UCSD-AML1 (cell line): ENCODE measurements around the gene GPS1.

Source experiments
- DNase-seq: peaks from one replicate; lab custom pipeline; 2025; ENCODE audit not compliant: unreplicated experiment; lab: John Stamatoyannopoulos, UW

Gene GPS1

DNA sequence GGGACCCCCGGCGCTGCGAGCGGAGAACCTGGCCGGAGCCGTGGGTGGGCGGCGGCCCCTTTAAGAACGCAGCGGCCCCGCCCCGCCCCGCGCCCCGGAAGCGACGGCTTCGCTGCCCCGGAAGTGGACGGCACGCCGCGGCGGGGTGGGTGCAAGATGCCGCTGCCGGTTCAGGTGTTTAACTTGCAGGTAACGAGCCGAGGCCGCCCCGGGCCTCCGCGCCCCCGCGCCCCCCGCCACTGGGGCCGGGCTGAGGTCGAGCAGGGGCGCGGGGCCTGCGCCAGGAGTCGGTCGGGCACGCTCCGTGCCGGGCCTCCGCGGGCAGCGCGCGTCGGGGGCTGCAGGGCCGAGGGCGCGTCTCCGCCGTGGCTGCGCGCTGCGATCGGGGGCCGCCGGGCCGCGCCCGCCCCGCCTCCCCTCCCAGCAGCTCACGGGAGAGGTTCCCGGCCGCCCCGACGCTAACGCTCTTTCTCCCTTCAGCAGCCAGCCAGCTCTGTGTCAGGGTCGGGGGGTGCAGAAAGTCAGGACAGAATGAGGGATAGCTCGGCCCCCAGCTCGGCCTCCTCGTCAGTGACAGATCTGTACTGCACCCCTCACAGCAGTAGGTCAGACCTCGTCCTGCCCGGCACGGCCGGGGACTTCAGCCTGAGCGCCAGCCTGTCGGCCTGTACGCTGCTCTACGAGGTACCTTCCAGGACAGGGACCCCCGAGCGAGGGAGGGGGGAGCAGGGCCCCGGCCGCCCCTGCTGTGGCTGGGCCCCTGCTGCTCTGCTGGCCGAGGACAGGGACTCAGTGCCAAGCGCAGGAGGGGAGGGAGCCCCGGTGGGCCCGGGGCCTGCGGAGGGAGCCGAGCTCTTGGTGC lies at the start of gene GPS1, which contains the start of gene RFNG:
GPS1 (plus strand) TSS at position 123 of the 862 bp plus-strand sequence; CDS start at position 157, 34 bp downstream.
RFNG (minus strand) TSS at position 36 of the 862 bp plus-strand sequence. CDS start 45 bp downstream, outside the sequence.
- DNase-seq: peak; percentile 78

DNA sequence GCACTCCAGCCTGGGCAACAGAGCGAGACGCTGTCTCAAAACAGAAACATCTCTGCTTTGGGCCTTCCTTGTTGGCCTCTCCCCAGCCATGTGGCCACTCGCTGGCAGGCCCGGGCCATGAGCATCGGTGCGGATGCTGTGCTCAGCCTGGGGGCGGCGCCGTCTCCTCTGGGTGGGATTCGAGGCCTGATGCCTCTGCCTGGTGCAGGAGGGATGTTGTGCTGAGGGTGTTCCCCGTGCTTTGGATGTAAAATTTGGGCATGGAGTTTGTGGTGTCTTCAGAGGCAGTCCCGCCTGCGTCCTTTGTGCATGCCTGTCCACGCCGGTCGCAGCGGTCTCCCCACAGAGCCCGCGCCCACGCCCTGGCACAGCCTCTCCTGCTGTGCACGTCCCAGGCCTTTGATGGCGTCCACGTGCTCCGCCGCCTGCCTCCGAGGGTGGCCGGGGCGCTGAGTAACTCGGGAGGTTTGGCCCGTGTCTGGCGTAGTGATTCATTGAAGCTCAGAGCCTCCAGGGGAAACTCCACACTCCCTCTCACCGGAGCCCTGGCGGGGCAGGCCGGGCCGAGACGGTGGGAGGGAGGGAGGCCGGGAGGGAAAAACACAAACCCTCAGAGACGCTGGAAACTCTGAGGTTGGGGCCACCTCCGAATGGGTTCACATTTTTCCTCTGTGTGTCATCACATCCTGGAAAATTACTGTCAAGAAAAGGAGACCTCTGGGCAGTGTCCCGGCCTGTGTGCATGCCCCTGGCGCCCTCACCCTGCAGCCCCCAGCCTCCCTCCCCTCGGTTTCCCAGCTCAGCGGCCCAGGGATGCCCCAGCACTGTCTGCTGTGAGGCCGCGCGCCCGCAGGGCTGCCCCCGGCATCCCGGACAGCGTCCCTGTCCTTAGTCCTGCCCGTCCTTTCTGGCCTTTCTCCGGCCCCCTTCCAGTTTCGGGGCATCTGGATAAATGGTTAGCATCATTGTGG lies 48.0 kb upstream of the GPS1 start:
- no peak for DNase-seq

- no peak for DNase-seq
Observed at GRCh38 chr17:82004517-82005455, 46.9 kb upstream of the GPS1 start.

- no peak for DNase-seq
Observed at GRCh38 chr17:82005701-82006348, 45.9 kb upstream of the GPS1 start.

GRCh38 chr17:82006468-82007227 lies 45.0 kb upstream of the GPS1 start:
- no peak for DNase-seq

- DNase-seq: no peak
Observed at GRCh38 chr17:82007228-82007494, 44.5 kb upstream of the GPS1 start.

- DNase-seq: no peak
Observed at GRCh38 chr17:82007495-82008257, 44.0 kb upstream of the GPS1 start.

DNA sequence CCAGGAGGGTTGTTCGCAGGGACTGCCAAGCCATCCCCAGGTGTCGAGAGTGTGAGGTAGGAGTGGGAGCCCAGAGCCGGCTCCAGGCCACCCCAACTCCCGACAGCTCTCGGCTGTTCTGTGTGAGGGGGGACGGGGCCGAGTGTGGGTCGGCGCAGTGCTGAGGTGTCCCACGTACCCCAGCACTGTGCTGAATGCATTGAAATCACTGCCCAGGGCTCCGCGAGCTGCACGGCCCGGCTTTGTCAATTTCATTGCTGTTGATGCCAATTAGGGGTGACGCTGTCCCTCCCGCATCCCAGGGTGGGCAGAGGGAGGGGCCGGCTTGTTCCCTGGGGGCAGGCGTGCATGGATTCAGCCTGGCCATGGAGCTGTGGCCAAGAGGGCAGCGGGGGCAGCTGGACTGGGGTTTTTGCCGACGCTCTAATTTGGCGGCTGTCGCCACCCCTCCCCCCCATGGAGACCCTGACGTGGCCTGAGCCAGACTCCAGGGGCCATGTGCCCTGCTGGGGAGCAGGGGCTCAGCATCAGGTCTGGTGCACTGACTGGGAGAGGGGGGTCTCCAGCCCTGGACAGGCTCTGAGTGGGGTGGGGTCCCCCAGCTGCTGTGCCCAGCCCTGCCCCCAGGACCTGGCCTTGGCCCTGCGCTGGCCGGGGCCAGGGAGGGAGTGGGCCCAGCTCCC lies 43.3 kb upstream of the GPS1 start:
- DNase-seq: no peak

DNA sequence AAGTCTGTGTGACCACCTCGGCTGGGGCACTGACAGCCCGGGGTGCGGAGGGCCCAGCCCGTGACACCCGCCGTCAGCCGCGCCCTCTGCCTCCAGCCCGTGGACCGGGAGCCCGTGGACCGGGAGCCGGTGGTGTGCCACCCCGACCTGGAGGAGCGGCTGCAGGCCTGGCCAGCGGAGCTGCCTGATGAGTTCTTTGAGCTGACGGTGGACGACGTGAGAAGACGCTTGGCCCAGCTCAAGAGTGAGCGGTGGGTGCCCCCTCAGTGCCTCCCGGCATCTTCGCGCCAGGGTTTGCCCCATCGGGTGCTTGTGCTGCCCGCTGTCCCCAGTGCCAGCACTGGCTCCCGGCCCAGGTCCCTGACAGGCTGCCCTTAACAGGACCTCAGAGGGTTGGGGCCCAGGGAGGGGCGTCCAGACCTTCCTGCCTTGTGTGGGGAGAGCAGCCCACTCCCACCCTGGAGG lies 42.7 kb upstream of the GPS1 start:
- no peak for DNase-seq

GRCh38 chr17:82009413-82009812 lies 42.3 kb upstream of the GPS1 start:
- no peak for DNase-seq

GRCh38 chr17:82010575-82011525 lies 40.8 kb upstream of the GPS1 start:
- DNase-seq: no peak

DNA sequence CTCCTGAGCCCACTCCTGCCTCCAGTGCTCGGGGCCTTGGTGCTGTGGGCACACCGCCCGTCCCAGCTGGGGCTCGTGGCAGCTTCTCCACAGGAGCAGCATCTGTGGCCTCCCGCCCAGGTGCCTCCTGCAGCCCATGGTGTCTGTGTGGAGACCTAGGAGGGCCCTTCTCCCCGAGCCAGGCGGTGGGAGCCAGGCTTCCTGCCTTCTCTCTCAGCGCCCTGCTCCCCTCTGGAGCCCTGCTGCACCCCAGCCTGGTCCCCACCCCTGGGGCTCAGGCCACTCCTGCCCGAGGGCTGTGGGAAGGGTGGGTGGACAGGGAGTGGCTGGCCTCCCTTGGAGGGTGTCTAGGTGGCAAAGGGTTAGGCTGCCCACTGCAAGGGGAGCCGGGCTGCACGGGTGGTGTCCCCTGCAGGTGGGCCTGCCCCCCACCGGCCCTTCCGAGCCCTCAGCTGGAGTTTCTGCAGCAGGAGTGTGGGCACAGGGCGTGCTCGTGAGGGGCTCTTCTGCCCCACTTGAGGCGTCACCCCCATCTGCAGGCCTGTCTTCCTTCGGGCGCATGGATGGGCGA lies 40.0 kb upstream of the GPS1 start:
- DNase-seq: no peak

DNA sequence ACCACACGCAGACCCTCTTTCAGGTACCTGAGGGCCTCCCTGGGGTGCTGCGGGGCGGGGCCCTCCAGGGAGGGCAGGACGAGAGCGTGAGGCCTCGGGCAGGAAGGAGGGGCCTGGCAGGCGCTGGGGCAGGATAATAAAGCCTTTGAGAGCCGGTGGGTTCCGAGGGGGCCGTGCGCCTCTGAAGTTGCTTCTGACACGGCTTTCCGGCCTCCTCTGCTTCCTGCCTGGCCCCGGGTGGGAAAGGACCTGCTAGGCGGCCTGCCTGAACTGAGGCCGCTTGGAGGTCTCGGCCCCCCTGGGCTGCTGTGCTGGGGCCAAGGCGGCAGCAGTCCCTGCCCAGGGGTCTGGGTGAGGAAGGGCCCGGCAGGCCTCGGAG lies 39.4 kb upstream of the GPS1 start:
- no peak for DNase-seq

GRCh38 chr17:82012640-82013295 lies 38.9 kb upstream of the GPS1 start:
- DNase-seq: no peak

DNA sequence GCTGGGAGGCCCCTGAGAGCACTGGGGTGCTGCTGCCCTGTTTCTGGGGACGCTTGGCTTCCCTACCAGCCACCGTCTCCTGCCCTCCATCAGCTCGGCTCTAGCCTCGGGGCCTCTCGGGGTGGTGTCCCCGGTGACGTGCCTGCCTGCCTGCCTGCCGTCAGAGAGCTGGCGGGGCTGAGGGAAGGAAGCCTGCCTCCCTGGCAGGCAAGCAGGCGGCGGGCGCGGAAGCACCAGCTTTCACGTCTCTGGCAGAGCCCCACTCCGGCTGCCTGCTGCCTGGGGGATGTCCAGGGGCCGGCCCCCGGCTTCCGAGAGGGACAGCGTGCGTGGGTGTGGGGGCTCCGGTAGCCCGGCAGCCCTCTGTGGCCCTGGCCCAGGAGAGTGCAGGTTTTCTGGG lies 38.4 kb upstream of the GPS1 start:
- no peak for DNase-seq

DNA sequence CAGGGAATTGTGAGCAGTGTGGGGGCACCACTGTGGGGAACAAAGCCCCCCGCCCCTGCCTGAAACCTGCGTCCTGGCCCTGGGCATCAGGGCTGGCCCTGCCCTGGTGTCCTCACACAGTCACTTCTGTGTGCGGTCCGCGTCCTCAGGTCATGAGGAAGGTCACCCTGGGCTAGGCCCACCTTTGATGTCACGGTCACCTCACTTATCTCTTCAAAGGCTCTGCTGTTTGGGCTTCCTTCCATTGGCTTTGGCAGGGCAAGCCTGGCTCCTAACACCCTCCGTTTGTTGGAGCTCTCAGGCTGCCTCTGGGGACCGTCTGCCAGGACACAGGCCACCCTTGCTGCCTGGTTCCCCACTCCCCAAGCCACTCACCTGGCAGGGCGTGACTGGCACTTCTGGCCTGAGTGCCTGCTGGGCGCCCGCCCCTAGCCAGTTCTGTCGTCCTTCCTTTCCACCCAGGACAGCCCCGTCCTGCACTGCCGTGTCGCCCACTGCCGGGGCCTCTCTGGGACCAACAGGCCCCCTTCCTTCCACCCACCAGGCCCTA lies 37.9 kb upstream of the GPS1 start:
- no peak for DNase-seq
